GM23248 (cell line): Measurements from ENCODE around the gene ZMIZ1.

ENCODE experiments used
- EZH2 ChIP-seq: fragments of 200-600 bp; sonication (generic); IDR thresholded peaks from 2 replicates; pipeline ENCODE4 v1.6.1; 2018; ENCODE audit warnings: antibody characterized with exemption, mild to moderate bottlenecking; ENCODE audit not compliant: insufficient read depth, poor library complexity, severe bottlenecking
- EZH2phosphoT487 ChIP-seq: fragments of 200-600 bp; sonication (generic); IDR thresholded peaks from 2 replicates; pipeline ENCODE4 v1.6.1; 2018; ENCODE audit warnings: antibody characterized with exemption, moderate library complexity, mild to moderate bottlenecking, low read depth; ENCODE audit not compliant: insufficient read depth

GRCh38 chr10:79354615-79355014, 285.8 kb downstream of the ZMIZ1 start:
- no peak for TF ChIP-seq EZH2phosphoT487
- no peak for TF ChIP-seq EZH2
